Natural killer cell treated with Interleukin-12 subunit alpha and Interleukin-12 subunit beta and Interleukin-15 and Interleukin-18, amount 100 ng/mL, for 72 hours (primary cell): ENCODE data around the gene HIF1A. TPM values are rescaled to one million over a fixed set of nuclear protein-coding genes. Genes with fewer than 3 reads are reported as not detected.
"Not testable (repeated sequence)": the region's sequence is repeated elsewhere in the genome, so short reads cannot be mapped to it uniquely, and the experiment has no call there.

ENCODE experiments used
- ATAC-seq, 2 donors: fragments of 150-1000 bp; cut with Tn5 transposase in 1 of 2; sonication (Bioruptor Pico), chemical (Tn5 transposase) in 1 of 2; 2 replicates each; pipeline ENCODE4 v1.10.0; 2021
- DNase-seq: peaks from one replicate; pipeline ENCODE4 v3.0.0; 2022; ENCODE audit warnings: low spot score
- H3K27ac Mint-ChIP-seq, 2 donors: 1 replicate in 1 of 2; 2 replicates in 1 of 2; pipeline ENCODE4 v1.8.0; 2022; ENCODE audit warnings: mixed read lengths in 2 of 2, mild to moderate bottlenecking in 1 of 2, moderate library complexity in 1 of 2
- H3K27me3 Mint-ChIP-seq, 2 donors: 1 replicate in 1 of 2; 2 replicates in 1 of 2; pipeline ENCODE4 v1.8.0; 2022; ENCODE audit warnings: mixed read lengths in 2 of 2
- H3K36me3 Mint-ChIP-seq: one replicate; pipeline ENCODE4 v1.8.0; 2022; ENCODE audit warnings: mixed read lengths
- H3K4me1 Mint-ChIP-seq, 2 donors: 1 replicate in 1 of 2; 2 replicates in 1 of 2; pipeline ENCODE4 v1.8.0; 2022; ENCODE audit warnings: low read depth in 2 of 2, mixed read lengths in 2 of 2, mild to moderate bottlenecking in 1 of 2
- H3K4me3 Mint-ChIP-seq: one replicate; pipeline ENCODE4 v1.8.0; 2022; ENCODE audit warnings: mixed read lengths
- H3K9me3 Mint-ChIP-seq: 2 replicates; pipeline ENCODE4 v1.8.0; 2022; ENCODE audit warnings: mixed read lengths
- total RNA-seq, 2 donors: library from RNA; stranded (reverse); gene quantifications; one replicate each; pipeline ENCODE4 v1.2.3, GENCODE V29; 2022

Gene HIF1A
- total RNA-seq, 2 donors from 2014 or later = 452 to 579 TPM

- H3K27ac Mint-ChIP-seq = peak overlapping the region in 1 of 2 donors; percentile 26
- H3K9me3 Mint-ChIP-seq = no peaks in the 10 kb centered on the region
- peak overlapping the region; percentile 81 for H3K4me3 Mint-ChIP-seq
- DNase-seq (no peak), ATAC-seq (no peak)
- H3K4me1 Mint-ChIP-seq = peaks cover 55 to 63% of the 10 kb centered on the region in 2 donors
- peaks cover 17% of the 10 kb centered on the region for H3K36me3 Mint-ChIP-seq
- no peaks in the 10 kb centered on the region for H3K27me3 Mint-ChIP-seq
Measured at GRCh38 chr14:61705017-61705416, 9.7 kb downstream of the HIF1A start.

DNA sequence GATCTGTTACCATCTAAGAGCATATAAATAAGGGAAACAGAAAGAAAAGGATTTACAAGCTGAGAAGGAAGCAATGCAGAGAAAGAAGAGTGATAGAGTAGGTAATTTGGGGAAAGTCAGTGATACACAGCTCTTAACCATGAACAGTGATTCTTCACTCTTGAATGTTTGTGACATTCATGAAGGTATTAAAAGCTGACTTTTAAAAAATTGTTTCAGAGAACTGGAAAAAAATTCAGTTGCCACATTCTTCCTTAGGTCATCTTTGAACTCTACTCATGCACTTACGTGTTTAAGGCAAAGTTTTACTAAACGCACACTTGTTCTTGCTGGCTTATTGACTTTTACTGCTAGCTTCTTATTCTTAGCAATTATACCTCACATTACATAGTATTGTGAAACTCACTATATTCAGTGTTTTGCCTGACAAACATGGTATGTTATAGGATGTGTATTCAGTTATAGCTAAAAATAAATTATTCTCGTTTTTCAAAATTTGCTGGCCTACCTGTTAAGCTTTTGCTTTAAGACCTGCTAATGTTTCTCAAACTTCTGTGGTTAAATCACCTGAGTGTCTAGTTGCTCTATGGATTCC, 10.9 kb downstream of the HIF1A start:
- Mint-ChIP-seq H3K27ac (peak overlapping the region; percentile 25 to 44), H3K36me3 (peaks cover 7% of the 10 kb centered on the region), H3K27me3 (no peaks in the 10 kb centered on the region), H3K4me3 (peak overlapping the region; percentile 81), H3K9me3 (no peaks in the 10 kb centered on the region), H3K4me1 (peaks cover 54 to 61% of the 10 kb centered on the region in 2 donors)
- ATAC-seq (no peak), DNase-seq (no peak)

- H3K27me3 Mint-ChIP-seq, ATAC-seq, DNase-seq, H3K36me3 Mint-ChIP-seq, H3K9me3 Mint-ChIP-seq: not testable (repeated sequence)
- peaks cover 67 to 76% of the 10 kb centered on the region in 2 donors for H3K4me1 Mint-ChIP-seq
- peak overlapping the region; percentile 55 for H3K4me3 Mint-ChIP-seq
- peak overlapping the region in 1 of 2 donors; percentile 33 for H3K27ac Mint-ChIP-seq
Measured at GRCh38 chr14:61707774-61708173, 12.5 kb downstream of the HIF1A start.

- Mint-ChIP-seq H3K4me3 (peak overlapping the region; percentile 55), H3K27ac (peak overlapping the region; percentile 31 to 33)
Measured at GRCh38 chr14:61708693-61709092, 13.4 kb downstream of the HIF1A start.

GRCh38 chr14:61710853-61711817, 15.8 kb downstream of the HIF1A start:
- Mint-ChIP-seq H3K4me3 (peak overlapping the region; percentile 66), H3K27ac (peak overlapping the region; percentile 14 to 15)
- ATAC-seq = no peak

More at GRCh38 chr14:61708693-61709092, 13.4 kb downstream of the HIF1A start:
- not testable (repeated sequence) for H3K27me3 Mint-ChIP-seq, ATAC-seq, H3K9me3 Mint-ChIP-seq, H3K36me3 Mint-ChIP-seq, DNase-seq
- H3K4me1 Mint-ChIP-seq = peaks cover 66 to 81% of the 10 kb centered on the region in 2 donors

GRCh38 chr14:61712137-61712536, 16.8 kb downstream of the HIF1A start:
- DNase-seq (no peak), ATAC-seq (no peak)
- peak overlapping the region; percentile 14 to 15 for H3K27ac Mint-ChIP-seq
- peak overlapping the region; percentile 66 for H3K4me3 Mint-ChIP-seq
- no peaks in the 10 kb centered on the region for H3K9me3 Mint-ChIP-seq
- H3K27me3 Mint-ChIP-seq = no peaks in the 10 kb centered on the region
- no peaks in the 10 kb centered on the region for H3K36me3 Mint-ChIP-seq
- peaks cover 63 to 78% of the 10 kb centered on the region in 2 donors for H3K4me1 Mint-ChIP-seq

More at GRCh38 chr14:61710853-61711817, 15.8 kb downstream of the HIF1A start:
- Mint-ChIP-seq H3K36me3 (peaks cover 7% of the 10 kb centered on the region), H3K9me3 (no peaks in the 10 kb centered on the region), H3K4me1 (peaks cover 67 to 80% of the 10 kb centered on the region in 2 donors), H3K27me3 (no peaks in the 10 kb centered on the region)
- DNase-seq = no peak

DNA sequence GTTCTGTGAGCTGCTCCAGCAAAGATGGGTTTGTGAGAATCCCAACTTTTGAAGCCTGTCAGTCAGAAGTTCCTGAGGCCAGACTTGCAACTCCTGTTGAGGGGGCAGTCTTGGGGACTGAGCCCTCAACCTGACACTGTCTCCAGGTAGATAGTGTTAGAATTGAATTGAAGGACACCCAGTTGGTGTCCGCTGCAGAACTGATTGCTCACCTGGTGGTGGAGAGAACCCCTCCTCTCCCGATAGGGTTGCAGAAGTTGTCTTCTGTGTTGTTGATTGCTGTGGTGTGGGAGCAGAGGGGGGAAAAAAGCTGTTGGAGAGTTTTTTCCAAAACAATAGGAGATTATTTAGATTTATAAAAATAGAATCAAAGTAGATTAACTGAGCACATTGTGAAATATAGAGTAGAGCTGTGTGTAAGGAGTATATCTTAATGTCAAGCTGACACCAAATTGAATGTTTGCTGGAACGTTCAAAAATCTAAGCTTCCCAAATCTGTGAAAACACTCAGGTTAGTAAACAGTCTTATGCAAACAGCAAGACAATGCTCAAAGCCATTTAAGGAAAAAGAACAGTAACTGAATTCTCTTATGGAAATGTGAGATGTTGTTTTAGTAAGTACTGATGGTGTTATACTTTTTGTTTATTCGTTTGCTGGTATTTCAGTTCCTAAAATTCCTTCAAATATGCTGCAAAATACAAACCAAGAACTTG, 18.6 kb downstream of the HIF1A start:
- Mint-ChIP-seq H3K27ac (peak overlapping the region; percentile 6 to 75), H3K9me3 (no peaks in the 10 kb centered on the region), H3K4me1 (peaks cover 58 to 77% of the 10 kb centered on the region in 2 donors), H3K27me3 (no peaks in the 10 kb centered on the region), H3K4me3 (peak overlapping the region; percentile 66), H3K36me3 (peaks cover 3% of the 10 kb centered on the region)
- ATAC-seq (no peak), DNase-seq (no peak)

DNA sequence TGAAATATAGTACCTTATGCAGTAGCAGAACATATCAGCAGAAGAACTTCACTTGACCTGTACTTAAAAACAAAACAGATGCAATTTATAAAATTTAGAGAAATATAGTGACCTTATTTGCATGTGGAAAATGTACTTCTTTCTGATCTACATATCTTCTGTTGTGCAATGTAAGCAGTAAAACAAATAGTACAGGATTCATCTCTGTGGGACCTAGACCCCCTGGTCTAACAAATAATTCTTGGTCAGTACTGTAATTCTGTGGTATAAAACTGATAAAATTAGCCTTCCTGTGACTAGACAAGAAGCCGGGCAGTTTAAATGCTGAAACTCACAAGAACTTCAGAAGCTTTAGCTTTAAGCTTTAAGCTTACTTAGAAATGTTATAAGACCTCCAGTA, 21.6 kb downstream of the HIF1A start:
- Mint-ChIP-seq H3K36me3 (peaks cover 13% of the 10 kb centered on the region), H3K9me3 (no peaks in the 10 kb centered on the region), H3K27me3 (no peaks in the 10 kb centered on the region), H3K27ac (no peak overlapping the region), H3K4me1 (peaks cover 66 to 83% of the 10 kb centered on the region in 2 donors), H3K4me3 (peak overlapping the region; percentile 25)
- no peak for ATAC-seq
- DNase-seq = no peak

- DNase-seq (no peak), ATAC-seq (no peak)
- Mint-ChIP-seq H3K4me3 (no peak overlapping the region), H3K36me3 (peaks cover 14% of the 10 kb centered on the region), H3K27me3 (no peaks in the 10 kb centered on the region), H3K27ac (no peak overlapping the region), H3K9me3 (no peaks in the 10 kb centered on the region), H3K4me1 (peaks cover 58 to 74% of the 10 kb centered on the region in 2 donors)
Measured at GRCh38 chr14:61718039-61718438, 22.7 kb downstream of the HIF1A start.

DNA sequence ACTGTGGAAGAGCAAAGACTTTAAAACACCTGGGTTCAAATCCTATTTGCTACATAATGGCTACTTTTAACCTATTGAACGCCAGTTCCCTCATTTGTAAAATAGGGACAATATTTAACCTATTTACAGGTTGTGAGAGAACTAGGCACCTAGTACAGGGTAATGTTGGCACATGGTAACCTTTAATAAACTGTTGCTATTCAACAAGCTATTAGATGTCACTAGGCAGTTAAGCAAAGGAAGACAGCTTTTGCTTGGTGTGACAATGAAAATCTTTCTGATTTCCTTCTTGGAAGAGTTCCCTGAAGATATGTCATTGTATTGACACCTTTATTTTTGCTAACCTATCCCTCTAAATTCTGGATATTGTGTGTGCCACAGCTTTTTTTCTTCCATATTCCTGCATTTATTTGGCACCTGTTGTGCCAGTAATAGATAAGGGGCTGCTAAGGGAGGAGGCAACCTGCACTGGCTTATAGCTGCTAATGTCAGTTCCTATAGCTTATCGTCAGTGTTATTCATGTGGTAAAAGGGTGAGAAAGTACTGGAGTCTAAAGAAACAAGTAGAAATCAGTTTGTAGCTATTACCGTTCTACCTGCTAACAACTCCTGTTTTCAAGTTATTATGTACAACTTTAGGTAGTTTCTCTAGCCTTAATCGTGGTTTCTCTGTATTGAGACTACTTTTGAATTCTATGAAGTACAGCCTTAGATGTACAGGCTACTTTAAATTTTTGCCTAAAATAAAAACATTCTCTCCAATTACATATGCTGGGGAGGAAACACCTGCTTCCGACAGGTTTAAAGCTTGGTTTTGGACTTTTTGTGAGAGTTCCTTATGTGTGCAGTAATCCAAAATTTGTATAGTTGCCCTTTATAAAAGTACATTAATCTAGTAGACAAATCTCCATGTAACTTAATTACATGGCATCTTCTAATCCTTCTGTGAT, 24.3 kb downstream of the HIF1A start:
- no peak for DNase-seq
- peak overlapping the region; percentile 60 for H3K4me3 Mint-ChIP-seq
- H3K27ac Mint-ChIP-seq = peak overlapping the region; percentile 73 to 81
- peaks cover 25% of the 10 kb centered on the region for H3K36me3 Mint-ChIP-seq
- H3K27me3 Mint-ChIP-seq = no peaks in the 10 kb centered on the region
- peak in 1 of 2 donors; percentile 70 for ATAC-seq
- no peaks in the 10 kb centered on the region for H3K9me3 Mint-ChIP-seq
- peaks cover 58 to 70% of the 10 kb centered on the region in 2 donors for H3K4me1 Mint-ChIP-seq

DNA sequence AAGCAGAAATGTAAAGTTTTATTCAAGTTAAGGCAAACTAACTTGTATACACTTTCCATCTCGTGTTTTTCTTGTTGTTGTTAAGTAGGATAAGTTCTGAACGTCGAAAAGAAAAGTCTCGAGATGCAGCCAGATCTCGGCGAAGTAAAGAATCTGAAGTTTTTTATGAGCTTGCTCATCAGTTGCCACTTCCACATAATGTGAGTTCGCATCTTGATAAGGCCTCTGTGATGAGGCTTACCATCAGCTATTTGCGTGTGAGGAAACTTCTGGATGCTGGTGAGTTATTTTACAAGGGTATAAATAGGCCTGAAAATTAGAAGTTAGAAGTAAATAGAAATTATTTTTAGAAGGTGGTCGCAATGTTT, 25.0 kb downstream of the HIF1A start:
- Mint-ChIP-seq H3K9me3 (no peaks in the 10 kb centered on the region), H3K4me1 (peaks cover 59 to 72% of the 10 kb centered on the region in 2 donors), H3K27ac (peak overlapping the region; percentile 73 to 81), H3K4me3 (peak overlapping the region; percentile 60), H3K27me3 (no peaks in the 10 kb centered on the region), H3K36me3 (peaks cover 31% of the 10 kb centered on the region)
- DNase-seq (no peak), ATAC-seq (no peak)

DNA sequence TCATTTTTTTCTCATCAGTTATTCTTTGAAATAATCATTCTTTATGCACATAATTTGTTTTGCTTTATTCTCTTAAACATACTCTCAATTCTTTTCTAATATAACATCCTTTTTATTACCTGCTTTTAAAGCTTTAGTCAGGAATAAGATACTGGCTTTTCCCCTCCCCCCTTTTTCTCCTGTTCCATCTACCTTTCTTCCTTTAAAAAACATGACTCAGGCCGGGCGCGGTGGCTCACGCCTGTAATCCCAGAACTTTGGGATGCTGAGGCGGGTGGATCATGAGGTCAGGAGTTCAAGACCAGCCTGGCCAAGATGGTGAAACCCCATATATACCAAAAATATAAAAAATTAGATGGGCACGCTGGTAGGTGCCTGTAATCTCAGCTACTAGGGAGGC, 25.4 kb downstream of the HIF1A start:
- peak overlapping the region; percentile 14 for H3K4me3 Mint-ChIP-seq

More for the DNA sequence above, 25.4 kb downstream of the HIF1A start:
- ATAC-seq (no peak), DNase-seq (no peak)
- Mint-ChIP-seq H3K27me3 (no peaks in the 10 kb centered on the region), H3K27ac (peak overlapping the region; percentile 73 to 81), H3K4me1 (peaks cover 55 to 67% of the 10 kb centered on the region in 2 donors), H3K36me3 (peaks cover 31% of the 10 kb centered on the region), H3K9me3 (no peaks in the 10 kb centered on the region)
